Left renal pelvis (tissue), 4 donors: ENCODE results near the gene EEF1AKMT2. TPM values are rescaled to one million over a fixed set of nuclear protein-coding genes. Genes with fewer than 3 reads are reported as not detected.
A peak's percentile ranks its signal among the peaks of the same experiment; 100 is the strongest.
"Not testable (repeated sequence)": the region's sequence is repeated elsewhere in the genome, so short reads cannot be mapped to it uniquely, and the experiment has no call there.

Experiments used
- DNase-seq, 4 donors: peaks; one replicate each; pipeline ENCODE4 v3.0.0-alpha.2; 2013; ENCODE audit warnings: low read depth in 4 of 4, low spot score in 3 of 4
- polyA plus RNA-seq, 4 donors: library from polyadenylated mRNA; unstranded; fragments of 120-200 nt; gene quantifications; one replicate each; pipeline ENCODE4 v1.2.1, GENCODE V29; 2013; ENCODE audit not compliant: insufficient read length in 4 of 4

EEF1AKMT2 gene
- polyA plus RNA-seq, 4 donors = 36.4 to 41.5 (median 38.2) TPM

DNA sequence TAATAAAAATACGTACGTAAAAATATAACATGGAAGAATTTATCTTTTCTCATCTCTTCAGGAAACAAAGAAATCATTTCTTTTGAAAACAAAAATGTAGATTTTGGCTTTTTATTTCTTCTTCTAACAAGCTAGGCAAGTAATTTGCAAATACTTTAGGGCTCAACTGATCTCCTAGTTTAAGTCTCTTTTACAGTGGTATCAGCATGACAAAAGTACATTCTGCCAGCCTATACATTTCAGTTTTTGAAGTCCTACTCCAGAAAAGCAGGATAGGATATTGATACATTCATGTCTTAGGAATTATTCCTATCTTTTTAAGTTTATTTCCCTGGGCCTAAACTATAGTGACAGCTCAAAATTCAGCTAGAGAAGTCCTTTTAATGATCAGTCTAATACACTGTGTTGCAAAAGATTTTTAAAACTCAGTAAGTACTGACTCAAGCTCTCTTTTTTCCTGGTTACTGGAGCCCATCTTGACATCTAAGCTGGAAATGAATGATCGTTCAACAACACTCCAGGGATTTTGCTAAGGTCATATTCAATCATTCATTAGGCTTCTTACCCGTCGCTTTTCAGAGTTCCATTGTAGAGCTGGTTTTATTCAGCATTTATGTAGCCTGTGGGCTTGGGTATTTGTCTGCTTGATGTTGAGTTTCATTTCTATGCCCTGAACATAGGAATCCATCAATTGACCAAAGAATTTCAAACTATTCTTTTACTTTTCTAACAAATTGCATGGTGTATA, 35.4 kb downstream of the EEF1AKMT2 start:
- no peak for DNase-seq

DNA sequence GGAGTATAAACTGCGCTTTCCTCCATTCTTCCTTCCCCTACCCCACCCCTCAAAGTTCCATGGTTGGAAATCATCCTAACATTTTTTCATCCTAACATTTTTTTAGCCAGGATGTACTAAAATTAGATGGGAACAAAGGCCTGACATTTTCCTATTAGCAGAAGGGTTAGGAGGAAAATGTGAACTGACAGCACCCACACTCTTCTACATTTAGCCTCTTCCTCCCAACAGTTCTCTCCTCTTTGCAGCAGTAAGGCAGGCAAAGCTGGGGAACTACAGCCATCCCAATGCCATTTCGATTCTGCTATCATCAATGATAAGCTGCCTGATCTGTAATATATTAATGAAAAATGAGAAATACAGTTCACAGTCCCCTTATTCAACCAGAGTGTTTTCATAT, 36.1 kb downstream of the EEF1AKMT2 start:
- no peak for DNase-seq

DNA sequence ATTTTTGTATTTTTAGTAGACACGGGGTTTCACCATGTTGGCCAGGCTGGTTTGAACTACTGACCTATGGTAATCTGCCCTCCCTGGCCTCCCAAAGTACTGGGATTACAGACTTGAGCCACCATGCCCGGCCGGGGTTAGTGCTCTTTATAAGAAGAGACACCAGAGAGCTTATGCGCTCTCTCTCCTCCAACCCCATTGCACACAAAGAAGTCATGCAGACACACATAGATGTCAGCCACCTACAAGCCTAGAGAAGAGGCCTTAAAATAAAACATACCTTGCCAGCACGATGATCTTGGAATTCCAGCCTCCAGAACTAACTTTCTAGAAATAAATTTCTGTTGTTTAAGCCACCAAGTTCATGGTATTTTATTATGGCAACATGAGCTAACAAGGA, 37.5 kb downstream of the EEF1AKMT2 start:
- DNase-seq = no peak

DNA sequence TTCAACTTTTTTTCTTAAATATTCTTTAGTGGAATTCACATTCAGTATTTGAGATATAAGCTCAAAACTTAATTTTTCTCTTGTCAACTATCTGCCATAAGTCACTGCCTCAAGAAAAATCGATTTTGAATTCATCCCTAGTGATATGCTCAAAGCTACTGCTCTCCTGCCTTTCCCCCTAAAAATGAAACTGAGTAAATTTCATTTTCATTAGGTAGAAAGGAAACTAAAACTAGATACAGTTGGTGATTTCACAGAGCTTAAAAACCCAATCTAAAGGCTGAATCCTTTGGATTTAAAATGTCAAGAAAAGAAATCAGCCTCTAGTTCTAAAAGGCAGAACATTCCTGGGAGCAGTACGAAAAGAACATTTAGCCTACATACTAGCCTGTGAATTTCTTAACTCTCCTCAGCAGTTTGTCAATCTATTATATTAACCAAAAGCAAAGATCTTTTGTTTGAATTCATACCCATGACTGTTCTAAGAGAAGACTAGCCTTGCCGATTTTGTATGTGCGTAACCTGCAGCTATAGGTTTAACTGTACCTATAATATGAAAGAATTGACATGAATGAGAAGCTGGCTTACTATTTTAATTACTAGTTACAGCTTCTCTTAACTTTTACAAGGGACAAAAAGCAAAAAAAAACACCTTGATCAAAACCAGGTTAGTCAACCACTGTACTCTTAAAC, 42.6 kb downstream of the EEF1AKMT2 start:
- no peak for DNase-seq

DNA sequence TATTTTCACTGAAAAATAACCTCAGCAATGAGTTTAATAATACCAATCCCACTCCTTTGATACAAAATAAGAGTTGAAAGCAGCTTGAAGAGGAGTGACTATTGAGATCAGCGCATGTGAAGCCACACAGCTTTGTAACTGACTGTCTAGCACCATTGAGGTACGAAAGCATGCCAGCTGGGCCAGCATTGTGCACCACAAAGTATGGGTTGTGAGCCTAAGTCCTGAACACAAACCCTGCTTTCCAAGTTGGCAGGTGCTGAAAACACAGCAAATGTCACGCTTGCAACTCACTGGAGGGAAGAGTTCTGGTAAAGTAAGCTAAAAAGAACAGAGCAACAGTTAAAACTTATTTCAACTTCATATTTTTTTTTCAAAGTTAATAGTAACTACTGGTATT, 43.5 kb downstream of the EEF1AKMT2 start:
- no peak for DNase-seq

DNA sequence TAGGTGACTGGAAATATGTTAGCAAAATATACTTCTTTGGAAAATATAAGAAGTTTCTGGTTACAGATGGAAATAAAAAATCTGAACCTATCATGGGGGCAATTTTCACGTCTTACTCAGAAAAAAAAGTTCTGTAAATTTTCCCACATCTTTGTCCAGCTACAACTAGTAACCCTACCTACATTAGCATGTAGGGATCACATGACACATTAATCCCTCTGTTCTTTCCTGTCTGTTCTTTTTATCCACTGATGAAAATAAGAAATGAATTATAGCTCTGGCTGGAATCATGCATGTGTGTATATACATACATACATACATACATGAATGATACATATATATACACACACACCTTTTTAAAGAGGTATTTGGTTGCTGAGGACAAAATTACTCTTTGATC, 43.9 kb downstream of the EEF1AKMT2 start:
- DNase-seq = no peak

DNA sequence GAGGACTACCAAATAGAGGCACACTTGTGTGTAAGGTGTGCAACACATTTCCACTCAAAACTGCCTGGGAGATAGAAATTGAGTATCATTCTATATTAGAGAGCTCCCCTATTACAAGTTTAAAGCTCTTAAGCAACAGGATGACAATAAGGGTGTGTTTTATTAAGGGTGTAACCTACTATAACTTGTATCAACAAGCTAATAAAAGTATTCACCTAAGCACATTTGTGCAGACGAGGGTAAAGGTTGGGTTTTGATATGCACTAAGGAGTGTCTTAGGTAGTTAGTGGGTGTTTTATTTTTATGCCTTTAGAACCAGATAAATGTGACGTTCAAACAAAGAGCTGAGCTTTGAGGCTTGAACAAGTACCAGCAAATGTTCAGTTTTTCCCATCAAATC, 44.7 kb downstream of the EEF1AKMT2 start:
- DNase-seq = no peak

DNA sequence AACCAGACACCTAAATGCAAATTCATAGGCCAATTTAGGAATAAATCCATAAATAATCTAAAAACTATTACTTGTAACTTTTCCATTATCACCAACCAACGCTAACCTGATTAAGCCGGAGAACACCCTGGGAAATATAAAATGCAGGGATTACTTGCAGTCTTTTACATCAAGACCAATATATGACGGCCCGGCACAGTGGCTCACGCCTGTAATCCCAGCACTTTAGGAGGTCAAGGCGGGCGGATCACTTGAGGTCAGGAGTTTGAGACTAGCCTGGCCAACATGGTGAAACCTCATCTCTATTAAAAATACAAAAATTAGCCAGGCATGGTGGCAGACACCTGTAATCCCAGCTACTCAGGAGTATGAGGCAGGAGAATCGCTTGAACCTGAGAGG, 45.2 kb downstream of the EEF1AKMT2 start:
- not testable (repeated sequence) for DNase-seq

DNA sequence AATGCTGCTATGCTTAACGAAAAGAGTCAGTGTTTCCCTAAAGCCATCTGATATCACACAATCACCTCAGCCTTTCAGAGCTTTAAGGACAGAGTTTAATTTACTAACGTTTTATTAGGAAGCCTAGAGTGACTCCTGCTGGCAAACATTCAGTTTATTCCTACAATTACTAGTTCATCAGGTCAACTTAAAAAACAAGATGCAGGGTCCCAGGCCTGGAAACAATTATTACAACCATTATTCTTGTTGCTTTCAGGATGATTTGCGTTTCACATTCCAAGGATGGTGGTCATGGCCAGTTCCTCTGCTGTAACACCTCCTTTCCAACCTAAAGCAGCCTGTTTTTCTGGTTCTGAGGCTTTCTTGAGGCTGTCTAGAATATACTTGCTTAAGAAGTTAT, 46.0 kb downstream of the EEF1AKMT2 start:
- no peak for DNase-seq

DNA sequence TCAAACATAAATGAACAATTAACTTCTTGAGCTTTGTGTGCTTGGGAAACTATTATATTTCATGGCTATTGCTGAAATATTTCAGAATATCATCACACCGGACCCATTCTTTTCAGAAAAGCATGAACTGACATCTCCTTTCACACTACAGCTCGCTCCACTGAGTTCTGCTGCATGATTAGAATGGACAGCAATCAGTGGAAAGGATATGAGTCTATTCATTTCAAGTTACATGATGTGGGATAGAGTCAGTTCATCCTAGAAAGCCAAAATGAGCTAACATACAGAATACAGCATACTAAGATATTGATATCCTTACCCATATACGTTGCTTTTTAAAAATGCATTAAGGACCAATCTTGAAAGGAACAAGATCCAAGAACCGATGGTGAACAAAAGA, 46.4 kb downstream of the EEF1AKMT2 start:
- DNase-seq = no peak

DNA sequence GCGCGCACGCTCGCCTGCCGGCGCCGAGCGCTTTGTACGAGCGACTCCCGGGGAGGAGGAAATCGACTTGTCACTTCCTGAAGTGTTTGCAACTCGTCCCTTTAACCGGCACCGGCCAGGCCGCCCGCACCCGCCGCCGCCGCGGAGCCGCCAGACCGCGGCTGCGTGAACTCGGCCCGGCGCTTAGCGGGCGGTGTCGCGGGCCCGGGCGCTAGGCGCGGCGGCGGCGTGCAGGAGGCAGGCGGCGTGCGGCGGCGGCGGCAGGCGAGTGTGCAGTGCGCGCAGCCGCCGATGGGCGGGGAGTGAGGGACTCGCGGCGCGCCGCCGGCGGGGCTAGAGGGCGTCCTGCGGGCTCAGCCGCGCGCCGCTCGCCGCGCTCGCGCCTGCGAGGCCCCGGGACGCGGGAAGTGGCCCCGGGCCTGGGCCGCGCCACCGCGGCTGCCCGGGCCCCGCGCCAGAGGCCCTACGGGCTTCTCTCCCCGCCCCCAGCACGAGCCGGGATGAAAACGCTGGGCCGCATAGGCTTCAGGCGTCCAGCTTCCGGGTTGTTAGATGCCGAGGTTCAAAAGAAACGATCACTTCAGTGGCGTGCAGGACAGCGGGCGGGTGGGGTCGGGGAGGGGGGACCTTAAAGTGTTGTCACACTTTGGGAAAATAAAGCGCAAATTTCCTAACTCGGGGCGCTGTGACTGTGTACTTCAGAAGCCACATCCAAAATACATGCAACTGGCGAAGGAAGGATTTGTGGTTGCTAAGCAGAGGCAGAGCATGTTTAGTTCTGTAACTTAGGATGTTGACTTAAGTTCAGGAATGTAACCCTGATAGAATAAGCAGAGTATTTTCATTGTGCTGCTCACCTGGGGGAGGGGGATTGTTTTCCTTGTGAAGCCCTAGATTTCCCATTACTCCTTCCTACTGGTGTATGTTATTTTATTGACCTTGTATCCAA, 47.3 kb downstream of the EEF1AKMT2 start, which contains the start of gene FAM53B:
FAM53B (minus strand) TSS at position 277 of the 949 bp plus-strand sequence. CDS start 37,665 bp downstream, outside the sequence.
- no peak for DNase-seq

DNA sequence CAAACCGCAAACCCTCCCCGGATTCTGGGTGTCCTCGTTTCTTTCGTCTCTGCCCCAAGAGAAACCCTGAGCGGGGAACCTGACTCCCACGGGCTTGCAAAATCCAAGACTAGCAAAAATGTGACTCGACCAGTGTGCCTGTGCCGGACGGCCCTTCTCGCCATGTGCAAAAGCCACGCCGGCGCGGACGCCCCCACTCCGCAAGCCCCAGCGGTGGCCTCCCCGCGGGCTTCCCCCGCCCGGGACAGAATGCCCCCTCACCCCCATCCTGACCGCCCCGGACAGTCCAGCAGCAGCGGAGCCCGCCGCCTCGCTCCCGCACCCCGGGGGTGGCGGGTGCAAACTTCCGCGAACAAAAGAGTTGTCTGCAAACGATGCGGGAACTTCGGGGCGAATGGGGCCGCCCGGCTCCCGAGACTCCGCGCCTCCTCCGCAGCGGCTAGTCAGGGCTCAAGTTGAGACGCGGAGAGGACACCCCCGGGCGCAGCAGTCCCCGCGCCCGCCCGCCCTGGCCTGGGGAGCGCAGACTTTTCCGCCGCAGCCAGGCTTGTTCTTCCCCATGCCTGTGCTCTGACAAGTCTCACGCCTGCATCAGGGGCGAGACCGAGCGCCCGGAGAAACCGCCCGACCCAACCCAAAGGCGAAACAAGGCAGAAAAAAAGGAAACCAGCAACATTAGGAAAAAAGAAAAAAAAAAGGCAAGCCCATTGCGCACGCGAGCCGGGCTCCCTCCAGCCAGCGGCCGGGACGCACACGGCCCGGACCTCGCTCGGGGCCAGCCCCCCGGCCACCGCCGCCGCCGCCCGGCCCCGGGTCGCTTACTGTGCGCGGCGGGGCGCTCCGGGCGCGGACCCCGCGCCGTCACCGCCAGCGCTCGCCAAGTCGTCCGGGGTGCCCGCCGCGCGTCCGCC, 48.2 kb downstream of the EEF1AKMT2 start:
- no peak for DNase-seq

DNA sequence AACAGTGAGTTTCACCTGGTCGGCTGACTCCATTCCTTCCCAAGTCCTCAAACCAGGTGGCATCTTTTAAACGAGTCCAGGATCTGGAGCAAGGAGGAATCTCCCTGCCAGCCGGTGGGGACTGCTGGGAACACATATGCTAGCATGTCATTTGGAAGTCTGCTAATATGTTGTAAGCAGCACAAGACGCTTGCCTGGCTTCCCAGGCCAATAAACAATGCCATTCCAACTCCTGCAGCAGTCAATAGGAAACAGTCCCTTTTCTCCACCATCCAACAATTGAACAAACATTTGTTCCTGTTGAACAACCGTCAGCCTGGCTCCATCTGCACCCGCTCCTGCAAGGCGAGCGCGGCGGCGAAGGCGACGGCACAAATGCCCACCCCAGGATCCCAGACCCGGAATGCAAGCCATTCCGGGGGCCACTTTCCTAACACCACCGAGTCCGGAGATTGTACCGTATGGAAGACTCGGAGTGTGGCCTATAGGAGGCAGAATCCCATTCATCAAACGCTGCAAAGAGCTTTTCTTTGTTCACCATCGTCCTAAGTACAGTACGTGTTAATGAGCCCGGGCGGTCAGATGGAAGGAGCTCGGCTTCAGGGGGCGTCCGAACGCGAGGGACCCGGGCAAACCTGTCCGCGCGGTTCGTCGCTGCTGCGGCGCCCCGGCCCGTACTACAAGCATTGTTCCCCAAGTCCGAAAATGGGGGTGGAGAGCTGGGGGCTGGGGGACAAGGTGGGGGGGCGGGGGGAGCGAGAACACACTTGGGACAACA, 49.1 kb downstream of the EEF1AKMT2 start:
- DNase-seq = no peak

DNA sequence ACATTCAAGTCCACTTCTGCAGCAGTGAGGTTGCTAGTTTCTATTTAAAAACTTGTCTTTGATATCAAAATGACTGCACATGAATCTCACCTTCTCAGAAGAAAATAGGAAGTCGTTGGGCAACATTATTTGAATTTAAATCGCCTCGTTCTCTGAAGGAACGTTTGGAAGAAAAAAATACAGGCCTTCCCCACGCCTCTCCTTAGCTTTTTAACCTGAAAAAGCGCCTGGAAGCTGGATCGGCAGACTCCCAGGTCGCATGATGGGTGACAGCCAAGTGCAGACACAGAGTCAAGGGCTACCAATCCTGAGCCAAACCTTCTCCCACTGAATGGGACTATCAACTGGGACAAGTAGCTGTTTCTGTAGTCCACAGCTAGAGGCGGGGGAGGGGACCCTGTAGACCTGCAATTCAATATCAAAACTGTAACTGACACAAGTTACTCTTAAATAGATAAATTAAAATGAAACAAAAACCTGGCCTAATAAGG, 49.7 kb downstream of the EEF1AKMT2 start:
- no peak for DNase-seq

DNA sequence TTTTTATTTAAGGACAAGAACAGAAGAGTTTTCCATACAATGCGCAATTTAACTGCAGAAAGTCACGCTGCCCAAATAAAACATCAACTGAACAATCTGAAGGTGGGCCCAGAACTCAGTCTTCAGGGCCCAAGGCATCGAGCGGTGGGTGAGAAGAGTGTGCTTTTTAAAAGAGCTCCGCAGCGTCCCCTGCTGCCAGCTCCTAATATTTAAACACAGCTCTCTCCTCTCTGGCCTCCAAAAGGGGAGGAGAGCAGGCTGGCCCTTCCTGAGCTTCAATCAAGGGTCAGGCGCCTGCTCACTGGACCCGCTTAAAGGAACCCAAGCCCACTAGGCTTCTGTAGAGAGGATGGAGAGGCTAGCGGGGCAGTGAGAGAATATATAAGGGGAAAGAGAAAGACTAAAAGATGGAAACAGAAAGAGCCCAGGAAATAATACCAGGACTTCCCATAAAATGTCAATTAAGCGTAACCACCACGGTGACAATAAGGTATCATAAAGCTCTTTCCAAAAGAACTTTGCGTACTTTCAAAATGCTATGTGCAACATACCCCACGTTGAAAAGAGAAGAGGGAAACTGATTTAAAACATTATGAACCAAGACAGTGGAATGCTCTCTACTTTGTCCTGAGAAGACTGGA, 50.3 kb downstream of the EEF1AKMT2 start:
- peak in 1 of 4 donors; percentile 77 for DNase-seq

DNA sequence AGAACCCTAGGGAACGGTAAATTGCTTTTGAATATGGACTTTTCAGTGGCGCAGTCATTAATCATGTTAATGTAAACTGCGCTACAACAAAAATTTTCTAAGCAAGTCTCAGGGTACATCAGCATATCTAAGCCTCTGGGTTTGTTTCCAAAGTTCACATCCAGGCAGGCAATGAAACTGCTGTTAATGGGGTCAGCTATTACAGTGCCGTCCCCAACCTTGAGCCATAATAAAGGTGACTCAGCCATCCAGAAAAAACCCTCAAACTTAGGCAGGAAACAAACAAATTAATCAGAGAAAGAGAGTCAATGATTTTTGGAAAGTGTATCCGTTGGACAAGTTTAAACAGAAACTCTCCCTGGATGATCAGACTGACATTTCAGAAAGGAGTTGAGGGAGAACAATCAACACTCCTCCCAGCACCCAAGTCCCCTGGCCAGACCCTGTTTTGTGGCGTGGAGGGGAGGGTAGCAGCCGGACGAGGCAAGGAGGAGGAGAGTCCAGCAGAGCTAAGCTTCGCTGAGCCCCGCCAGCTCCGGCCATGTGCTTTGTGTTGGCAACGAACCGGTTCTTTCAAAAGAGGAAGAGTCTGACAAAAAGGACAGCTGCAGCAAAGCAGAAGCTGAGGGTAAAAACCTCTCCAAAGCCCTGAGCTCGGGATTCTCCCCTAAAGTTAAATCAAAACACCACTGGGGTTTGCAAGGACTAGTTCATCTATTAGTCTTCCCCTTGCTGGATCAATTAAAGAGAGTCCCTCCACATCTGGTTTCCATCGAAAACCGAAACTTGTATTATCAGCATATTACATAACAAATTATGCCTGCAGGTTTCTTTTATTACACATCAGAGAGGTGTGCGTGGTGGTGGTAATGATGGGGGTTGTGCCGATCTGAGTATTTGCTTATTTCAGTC, 51.1 kb downstream of the EEF1AKMT2 start:
- no peak for DNase-seq

DNA sequence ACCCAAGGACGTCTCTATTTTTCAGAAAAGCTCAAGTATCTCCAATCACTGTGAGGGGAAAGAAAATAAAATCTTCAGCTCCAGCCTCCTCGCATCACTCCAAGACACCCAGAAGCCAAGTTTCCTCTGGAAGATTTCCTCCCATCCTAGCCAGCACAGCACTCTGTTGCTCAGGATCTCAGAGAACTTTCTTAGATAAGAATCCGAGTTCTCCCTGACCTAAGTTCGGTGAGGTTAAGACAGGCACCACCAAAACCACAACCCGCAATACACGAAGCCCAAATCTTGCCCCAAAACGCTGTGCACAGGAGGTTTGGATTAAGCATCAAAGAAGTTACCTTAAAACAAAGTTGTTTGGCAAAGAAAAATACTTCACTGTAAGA, 51.7 kb downstream of the EEF1AKMT2 start:
- DNase-seq = no peak
